HUDEP-2 (cell line): Measurements from ENCODE around the gene OVAAL.

Source experiments
- DNase-seq, 76 experiments: peaks; one replicate each; lab custom pipeline; 2025; ENCODE audit not compliant: unreplicated experiment in 76 of 76; lab: John Stamatoyannopoulos, UW

OVAAL gene

GRCh38 chr1:180601512-180601911 is 42.7 kb downstream of the OVAAL start:
- DNase-seq, result no peak

DNA sequence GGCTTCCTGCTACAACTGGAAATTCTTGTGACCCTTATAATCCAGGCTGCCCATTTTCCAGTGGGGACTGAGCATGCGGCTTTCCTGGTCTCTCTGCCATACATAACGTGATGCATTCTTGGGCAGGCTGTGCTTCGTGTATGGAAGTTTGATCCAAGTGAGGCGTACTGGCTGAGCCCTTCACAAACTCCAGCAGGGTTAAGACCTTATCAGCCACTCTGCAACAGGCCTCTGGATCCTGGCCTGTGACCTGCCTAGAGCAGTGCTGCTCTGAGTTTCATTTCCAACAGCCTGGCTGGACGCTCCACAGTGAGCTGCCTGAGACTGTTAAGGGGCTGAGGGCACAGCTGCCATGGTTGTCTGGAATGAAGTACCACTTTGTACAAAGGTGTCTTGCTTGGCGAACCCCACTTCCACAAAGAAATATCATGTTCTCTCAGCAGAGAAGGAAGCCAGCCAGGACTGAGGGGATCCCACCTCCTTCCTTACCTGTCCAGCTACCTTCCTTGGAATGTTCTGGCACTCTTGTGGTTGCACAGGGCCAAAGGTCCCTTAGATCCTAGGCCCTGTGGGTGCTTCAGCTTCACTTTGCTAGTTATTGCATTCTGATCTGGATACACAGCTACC is 44.6 kb downstream of the OVAAL start:
- DNase-seq, result no peak

DNA sequence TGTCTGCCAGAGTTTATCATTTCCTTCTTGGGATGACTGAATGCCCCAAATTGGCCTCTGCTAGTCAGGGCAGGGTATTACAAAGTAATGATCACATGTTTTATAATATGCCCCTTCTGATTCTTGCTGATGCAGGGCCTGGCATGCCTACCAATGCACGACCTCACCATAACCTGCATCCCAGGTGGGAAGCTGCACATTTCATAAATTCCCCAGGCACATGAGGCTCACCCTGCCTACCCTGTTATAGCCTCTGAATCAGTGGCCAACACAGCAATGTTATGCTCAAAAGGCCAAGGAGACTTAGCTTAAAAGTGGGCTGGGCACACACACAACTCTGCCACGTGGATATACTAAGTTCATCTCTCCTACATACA is 45.1 kb downstream of the OVAAL start:
- DNase-seq, result no peak

DNA sequence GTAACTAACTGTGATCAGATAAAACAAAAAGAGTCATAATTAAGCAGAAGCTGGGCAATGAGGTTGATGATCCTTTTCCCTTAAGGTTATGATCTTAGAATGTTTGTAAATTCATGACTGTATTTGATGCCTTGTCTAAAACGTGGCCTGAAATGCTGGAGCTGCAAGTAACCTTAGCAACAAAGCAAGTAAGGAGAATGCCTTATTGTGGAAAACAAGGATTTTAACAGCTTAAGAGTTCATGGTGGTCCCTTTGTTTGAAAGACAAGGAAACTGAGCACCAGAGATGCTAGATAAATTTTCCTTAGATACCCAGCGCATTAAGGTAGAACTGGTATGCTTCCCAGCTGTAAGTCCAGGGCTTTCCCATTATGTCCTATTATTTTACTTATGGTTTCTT is 47.4 kb downstream of the OVAAL start:
- DNase-seq, result no peak

DNA sequence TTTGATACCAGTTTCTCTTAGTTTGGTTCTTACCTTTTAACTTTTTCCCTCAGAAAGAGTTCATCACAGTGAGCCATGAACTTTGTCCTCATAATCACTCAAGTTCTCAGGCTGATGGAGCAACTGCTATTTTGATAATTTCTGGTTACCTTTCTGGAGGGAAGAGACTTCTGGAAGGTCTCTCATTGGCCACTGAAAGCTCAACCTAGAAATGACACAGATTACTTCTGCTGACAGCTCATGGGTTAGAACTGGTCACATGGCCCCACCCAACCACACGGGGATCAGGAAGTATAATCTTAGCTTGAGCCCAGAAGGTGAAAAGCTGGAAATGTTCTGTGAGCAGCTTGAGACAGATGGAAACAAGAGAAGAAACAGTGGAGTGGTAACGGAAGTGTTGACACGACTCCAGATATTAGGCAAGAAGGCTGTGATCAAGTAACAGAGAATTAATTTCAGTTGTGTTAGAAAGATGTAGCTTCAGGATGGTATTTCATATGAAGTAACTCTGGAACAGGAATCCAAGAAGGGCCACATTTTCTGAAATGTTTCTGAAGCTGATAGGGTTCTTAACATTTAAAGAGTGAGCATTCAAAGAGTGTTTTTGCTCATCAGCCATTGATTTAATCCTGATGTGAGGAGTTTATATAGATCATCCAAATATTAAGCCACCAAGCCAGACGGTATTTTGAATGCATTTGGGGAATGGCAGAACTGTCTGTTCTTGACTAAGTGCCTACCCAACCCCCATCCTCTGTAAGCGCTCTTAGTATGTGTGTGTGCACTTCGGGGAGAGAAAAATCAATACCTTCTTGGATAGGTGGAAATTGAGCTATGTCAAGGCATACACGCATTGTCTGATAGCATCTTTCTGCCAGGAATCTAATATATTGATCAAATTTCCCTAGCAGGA is 51.1 kb downstream of the OVAAL start:
- no peak for DNase-seq

DNA sequence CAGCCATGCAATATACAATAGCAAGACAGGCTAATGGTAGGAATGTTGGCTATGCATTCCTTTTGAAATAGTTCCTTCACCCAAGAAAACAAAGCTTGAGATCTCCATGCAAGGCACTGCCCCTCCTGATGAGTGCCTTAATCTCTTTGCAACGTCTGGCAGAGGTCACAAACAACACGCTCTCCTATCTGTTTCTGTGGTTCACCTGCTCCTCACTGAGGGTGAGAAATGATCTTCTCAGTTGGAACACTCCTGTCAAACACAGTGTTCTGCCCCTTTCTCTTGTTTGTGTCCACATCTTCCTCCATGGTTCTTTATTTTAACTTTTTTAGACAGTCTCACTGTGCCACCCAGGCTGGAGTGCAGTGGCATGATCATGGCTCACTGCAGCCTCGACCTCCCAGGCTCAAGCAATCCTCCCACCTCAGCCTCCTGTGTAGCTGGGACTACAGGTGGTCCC is 51.8 kb downstream of the OVAAL start:
- peak in 15 of 76 experiments; percentile 2 to 34 (median 20) for DNase-seq

GRCh38 chr1:180611016-180611930 is 52.5 kb downstream of the OVAAL start:
- peak in 18 of 76 experiments; percentile 1 to 56 (median 22) for DNase-seq

DNA sequence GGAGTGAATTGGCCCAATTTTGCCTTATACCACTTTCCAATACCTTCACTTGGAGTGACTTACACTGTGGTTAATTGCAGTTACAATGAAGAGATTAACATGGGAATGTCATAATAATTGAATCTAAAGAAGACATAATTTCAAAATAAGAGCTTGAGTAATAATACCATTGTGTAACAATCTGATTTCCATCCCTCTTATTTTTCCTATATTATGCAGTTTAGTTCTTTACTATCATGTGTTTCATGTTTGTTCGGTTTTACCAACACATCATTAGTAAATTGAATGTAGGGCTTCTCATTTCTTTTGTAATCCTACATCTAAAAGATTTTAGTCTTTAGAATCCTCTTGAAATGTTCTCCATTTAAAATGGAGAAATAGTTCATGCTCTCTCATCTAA is 53.9 kb downstream of the OVAAL start:
- no peak for DNase-seq

DNA sequence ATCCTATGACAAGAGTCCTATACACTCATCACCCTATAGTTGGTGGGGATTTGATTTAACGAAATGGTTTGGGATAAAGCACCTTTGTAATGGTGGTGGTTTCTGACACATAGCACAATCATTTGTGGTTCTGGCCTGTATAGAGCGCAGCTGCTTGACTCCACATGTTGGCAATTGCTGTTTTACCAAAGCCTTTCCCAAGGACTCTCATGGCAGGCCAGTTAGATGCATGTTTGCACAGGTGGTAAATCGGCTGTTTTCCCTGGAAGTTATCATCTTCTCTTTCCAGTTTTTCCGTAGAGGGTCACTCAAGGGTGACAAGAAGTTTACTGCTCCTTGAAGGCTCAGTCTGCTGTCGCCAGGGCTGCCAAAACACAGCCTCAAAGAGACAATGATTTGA is 56.0 kb downstream of the OVAAL start:
- no peak for DNase-seq

- DNase-seq, result no peak
Observed at GRCh38 chr1:180615493-180616290, 56.9 kb downstream of the OVAAL start.
